Thyroid gland (tissue), 4 donors: ENCODE measurements around the gene AP1B1.

Experiments used
- CTCF ChIP-seq, 6 experiments: fragments of 200-600 bp in 3 of 6; fragments of 450-650 bp in 3 of 6; sonication (generic) in 3 of 6; IDR thresholded peaks; one replicate each; pipeline ENCODE4 v1.5.1; 2016 to 2019; ENCODE audit warnings: antibody characterized with exemption in 6 of 6, mild to moderate bottlenecking in 2 of 6, inconsistent platforms in 1 of 6, moderate library complexity in 1 of 6
- POLR2A ChIP-seq, 2 donors: fragments of 450-650 bp; IDR thresholded peaks; one replicate each; pipeline ENCODE4 v1.6.1; 2017; ENCODE audit warnings: antibody characterized with exemption in 2 of 2, mild to moderate bottlenecking in 2 of 2, moderate library complexity in 1 of 2

GRCh38 chr22:29345932-29346331, 42.4 kb downstream of the AP1B1 start:
- TF ChIP-seq CTCF (IDR thresholded peaks at IDR 0.05) (no peak), POLR2A (IDR thresholded peaks at IDR 0.05) (no peak)
